HG02759 (cell line): ENCODE results near the gene CCDC85C.

ENCODE experiments used
- ATAC-seq: cut with Tn5 transposase; IDR thresholded peaks from one replicate; pipeline ENCODE4 v1.9.1; 2021; ENCODE audit warnings: mild to moderate bottlenecking, moderate library complexity; ENCODE audit not compliant: unreplicated experiment

Gene CCDC85C

GRCh38 chr14:99479906-99480869 is 123.8 kb downstream of the CCDC85C start, which contains the start of gene SETD3:
TSS of gene SETD3 (minus strand) at chr14:99480859. CDS start at chr14:99465805, 15,054 bp downstream.
- peak; percentile 8 for ATAC-seq

GRCh38 chr14:99479160-99479905 is 124.7 kb downstream of the CCDC85C start:
- no peak for ATAC-seq

GRCh38 chr14:99478128-99478527 is 125.9 kb downstream of the CCDC85C start:
- no peak for ATAC-seq

- no peak for ATAC-seq
These were observed 127.1 kb downstream of the CCDC85C start for GRCh38 chr14:99476864-99477263.

GRCh38 chr14:99475660-99476059 is 128.3 kb downstream of the CCDC85C start:
- no peak for ATAC-seq

- no peak for ATAC-seq
These were observed 128.8 kb downstream of the CCDC85C start for GRCh38 chr14:99475179-99475578.

GRCh38 chr14:99473458-99473857 is 130.5 kb downstream of the CCDC85C start:
- ATAC-seq: no peak

- ATAC-seq: no peak
These were observed 131.1 kb downstream of the CCDC85C start for GRCh38 chr14:99472937-99473336.

- ATAC-seq: no peak
These were observed 132.3 kb downstream of the CCDC85C start for GRCh38 chr14:99471731-99472130.

GRCh38 chr14:99468836-99469592 is 135.0 kb downstream of the CCDC85C start:
- no peak for ATAC-seq

- ATAC-seq: no peak
These were observed 135.9 kb downstream of the CCDC85C start for GRCh38 chr14:99468081-99468480.

GRCh38 chr14:99467336-99468078 is 136.5 kb downstream of the CCDC85C start:
- no peak for ATAC-seq

GRCh38 chr14:99466758-99467157 is 137.2 kb downstream of the CCDC85C start:
- no peak for ATAC-seq

GRCh38 chr14:99465288-99465687 is 138.7 kb downstream of the CCDC85C start:
- ATAC-seq: no peak

- ATAC-seq: no peak
These were observed 140.0 kb downstream of the CCDC85C start for GRCh38 chr14:99463974-99464373.

- ATAC-seq: no peak
These were observed 141.8 kb downstream of the CCDC85C start for GRCh38 chr14:99462210-99462609.

GRCh38 chr14:99461411-99462085 is 142.5 kb downstream of the CCDC85C start:
- no peak for ATAC-seq

- ATAC-seq: no peak
These were observed 143.2 kb downstream of the CCDC85C start for GRCh38 chr14:99460793-99461192.

- no peak for ATAC-seq
These were observed 144.4 kb downstream of the CCDC85C start for GRCh38 chr14:99459481-99460100.
